CD4-positive, alpha-beta T cell (primary cell): ENCODE results near the gene SENP7. TPM values are rescaled to one million over a fixed set of nuclear protein-coding genes. Genes with fewer than 3 reads are reported as not detected.
A peak's percentile ranks its signal among the peaks of the same experiment; 100 is the strongest.

Experiments
- ATAC-seq: fragments of 200-7000 bp; cut with Tn5 transposase; one replicate; pipeline ENCODE4 v1.10.0; 2022; ENCODE audit warnings: mild to moderate bottlenecking; ENCODE audit not compliant: poor library complexity
- CTCF ChIA-PET: fragments of 350-600 bp; sonication (Branson Sonifier 250); formaldehyde crosslinking; loops from one replicate; lab custom pipeline; 2021; ENCODE audit warnings: antibody characterized with exemption, inconsistent platforms; lab: Charles Lee
- POLR2A ChIA-PET: fragments of 350-600 bp; sonication (Branson Sonifier 250); formaldehyde crosslinking; loops from one replicate; lab custom pipeline; 2021; ENCODE audit warnings: antibody characterized with exemption, inconsistent platforms; lab: Charles Lee
- DNase-seq, 14 experiments: peaks; one replicate each; pipeline ENCODE4 v3.0.0-alpha.2; 2013 to 2020; ENCODE audit warnings: mixed read lengths in 2 of 14
- H3K27ac ChIP-seq, 2 donors: one replicate each; pipeline versions ENCODE4 v1.5.1 to v1.7.0; 2013; ENCODE audit warnings: low read length in 2 of 2, low read depth in 1 of 2, mild to moderate bottlenecking in 1 of 2
- H3K27me3 ChIP-seq, 2 experiments: 1 replicate in 1 of 2; 2 replicates in 1 of 2; pipeline versions ENCODE4 v1.6.1 to v1.7.0; 2013; ENCODE audit warnings: low read length in 2 of 2, control low read depth in 1 of 2, mild to moderate bottlenecking in 1 of 2, moderate library complexity in 1 of 2; ENCODE audit not compliant: insufficient read depth in 2 of 2, control insufficient read depth in 1 of 2
- H3K36me3 ChIP-seq: one replicate; pipeline ENCODE4 v1.6.1; 2013; ENCODE audit warnings: low read length, control low read depth; ENCODE audit not compliant: insufficient read depth
- H3K4me1 ChIP-seq: one replicate; pipeline ENCODE4 v1.6.1; 2013; ENCODE audit warnings: low read length, control low read depth; ENCODE audit not compliant: insufficient read depth
- H3K4me3 ChIP-seq: one replicate; pipeline ENCODE4 v1.5.1; 2013; ENCODE audit warnings: mild to moderate bottlenecking, low read length, moderate library complexity
- H3K9me3 ChIP-seq, 2 experiments: 1 replicate in 1 of 2; 2 replicates in 1 of 2; pipeline versions ENCODE4 v1.6.1 to v1.7.0; 2013; ENCODE audit warnings: low read length in 2 of 2, mild to moderate bottlenecking in 2 of 2, control low read depth in 1 of 2, moderate library complexity in 1 of 2; ENCODE audit not compliant: control insufficient read depth in 1 of 2, insufficient read depth in 1 of 2
- H3K27ac Mint-ChIP-seq: one replicate; pipeline ENCODE4 v1.8.0; 2020; ENCODE audit warnings: mixed read lengths
- H3K27me3 Mint-ChIP-seq: one replicate; pipeline ENCODE4 v1.8.0; 2021; ENCODE audit warnings: mixed read lengths
- H3K36me3 Mint-ChIP-seq: one replicate; pipeline ENCODE4 v1.8.0; 2021; ENCODE audit warnings: low read depth, mixed read lengths
- H3K4me1 Mint-ChIP-seq: one replicate; pipeline ENCODE4 v1.8.0; 2021; ENCODE audit warnings: low read depth, mixed read lengths
- H3K4me3 Mint-ChIP-seq: one replicate; pipeline ENCODE4 v1.8.0; 2020; ENCODE audit warnings: mild to moderate bottlenecking, mixed read lengths
- H3K9me3 Mint-ChIP-seq: one replicate; pipeline ENCODE4 v1.8.0; 2020; ENCODE audit warnings: mixed read lengths
- intact Hi-C, 2 experiments: fragments of 100-400 bp; cut with DNase I in 1 of 2; cut with micrococcal nuclease in 1 of 2; formaldehyde crosslinking; loops; one replicate each; pipeline versions ENCODE4 v1.15.1 to v1.9.0; 2023 to 2025; cut with DNase I, micrococcal nuclease
- total RNA-seq, 174 experiments: library from RNA in 2 of 174; stranded (reverse) in 2 of 174; gene quantifications; one replicate each; pipeline ENCODE4 v1.2.3 and lab custom pipeline; 2021 to 2026
- TF ChIP-seq, protein P1 (sequence below): fragments of 200-600 bp; IDR thresholded peaks from one replicate; pipeline ENCODE4 v1.8.0; 2022; ENCODE audit warnings: antibody characterized with exemption, mild to moderate bottlenecking

The SENP7 gene
- total RNA-seq, 2 experiments from 2014 or later: 37.5 to 39.3 TPM

GRCh38 chr3:101375586-101375985 is 137.4 kb downstream of the SENP7 start:
- Histone ChIP-seq H3K27me3 (no peaks in the 10 kb centered on the region), H3K27ac (no peak overlapping the region), H3K9me3 (no peaks in the 10 kb centered on the region), H3K4me3 (no peak overlapping the region), H3K36me3 (peaks cover 10% of the 10 kb centered on the region), H3K4me1 (peaks cover 3% of the 10 kb centered on the region)
- DNase-seq: no peak
- H3K27me3 Mint-ChIP-seq: no peaks in the 10 kb centered on the region
- intact Hi-C loops: loop anchor here in 1 of 2 experiments (10.0 kb wide), 1 partner anchor 631 kb away; no protein-coding TSS in a partner anchor
- H3K4me1 Mint-ChIP-seq: peaks cover 70% of the 10 kb centered on the region
- H3K27ac Mint-ChIP-seq: peak overlapping the region; percentile 47
- TF ChIP-seq, protein P1, sequence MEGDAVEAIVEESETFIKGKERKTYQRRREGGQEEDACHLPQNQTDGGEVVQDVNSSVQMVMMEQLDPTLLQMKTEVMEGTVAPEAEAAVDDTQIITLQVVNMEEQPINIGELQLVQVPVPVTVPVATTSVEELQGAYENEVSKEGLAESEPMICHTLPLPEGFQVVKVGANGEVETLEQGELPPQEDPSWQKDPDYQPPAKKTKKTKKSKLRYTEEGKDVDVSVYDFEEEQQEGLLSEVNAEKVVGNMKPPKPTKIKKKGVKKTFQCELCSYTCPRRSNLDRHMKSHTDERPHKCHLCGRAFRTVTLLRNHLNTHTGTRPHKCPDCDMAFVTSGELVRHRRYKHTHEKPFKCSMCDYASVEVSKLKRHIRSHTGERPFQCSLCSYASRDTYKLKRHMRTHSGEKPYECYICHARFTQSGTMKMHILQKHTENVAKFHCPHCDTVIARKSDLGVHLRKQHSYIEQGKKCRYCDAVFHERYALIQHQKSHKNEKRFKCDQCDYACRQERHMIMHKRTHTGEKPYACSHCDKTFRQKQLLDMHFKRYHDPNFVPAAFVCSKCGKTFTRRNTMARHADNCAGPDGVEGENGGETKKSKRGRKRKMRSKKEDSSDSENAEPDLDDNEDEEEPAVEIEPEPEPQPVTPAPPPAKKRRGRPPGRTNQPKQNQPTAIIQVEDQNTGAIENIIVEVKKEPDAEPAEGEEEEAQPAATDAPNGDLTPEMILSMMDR: no peak
- ChIA-PET CTCF (interaction anchor here (0.6 kb wide), 1 partner anchor 10 kb away, joined by 5 read pairs; no protein-coding TSS in a partner anchor), POLR2A (no interaction called here)
- no peak for ATAC-seq
- no peaks in the 10 kb centered on the region for H3K9me3 Mint-ChIP-seq
- no peak overlapping the region for H3K4me3 Mint-ChIP-seq
- H3K36me3 Mint-ChIP-seq: peaks cover 31% of the 10 kb centered on the region

DNA sequence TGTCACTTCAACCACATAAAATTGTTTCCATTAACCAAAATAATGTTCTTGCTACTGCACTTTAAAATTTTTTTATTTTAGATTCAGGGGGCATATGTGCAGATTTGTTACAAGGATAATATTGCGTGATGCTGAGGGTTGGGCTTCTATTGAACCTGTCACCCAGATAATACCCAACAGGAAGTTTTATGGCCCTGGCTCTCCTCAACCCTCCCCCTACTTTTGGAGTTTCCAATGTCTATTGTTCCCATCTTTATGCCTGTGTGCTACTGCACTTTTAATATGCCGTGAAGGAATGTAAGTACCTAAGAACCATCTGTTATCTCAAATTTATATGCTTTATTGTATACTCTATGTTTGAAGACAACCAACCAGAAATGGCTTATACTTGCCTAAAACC is 150.6 kb downstream of the SENP7 start:
- ATAC-seq: no peak
- ChIA-PET CTCF (no interaction called here), POLR2A (interaction anchor here (0.9 kb wide), 1 partner anchor 15 kb away, joined by 3 read pairs; no protein-coding TSS in a partner anchor)
- intact Hi-C loops: no loop called here
- no peak overlapping the region for H3K27ac ChIP-seq
- no peaks in the 10 kb centered on the region for H3K4me1 Mint-ChIP-seq
- no peak overlapping the region for H3K4me3 ChIP-seq
- no peak overlapping the region for H3K27ac Mint-ChIP-seq
- peaks cover 66% of the 10 kb centered on the region for H3K36me3 ChIP-seq
- no peaks in the 10 kb centered on the region for H3K27me3 Mint-ChIP-seq
- TF ChIP-seq, protein P1: no peak
- no peaks in the 10 kb centered on the region for H3K27me3 ChIP-seq
- no peaks in the 10 kb centered on the region for H3K9me3 Mint-ChIP-seq
- no peaks in the 10 kb centered on the region for H3K9me3 ChIP-seq
- H3K4me3 Mint-ChIP-seq: no peak overlapping the region
- DNase-seq: no peak
- no peaks in the 10 kb centered on the region for H3K4me1 ChIP-seq
- H3K36me3 Mint-ChIP-seq: peaks cover 85% of the 10 kb centered on the region

GRCh38 chr3:101351829-101352228 is 161.2 kb downstream of the SENP7 start:
- TF ChIP-seq, protein P1: no peak
- Histone ChIP-seq H3K4me3 (no peak overlapping the region), H3K36me3 (peaks cover 13% of the 10 kb centered on the region), H3K27me3 (no peaks in the 10 kb centered on the region), H3K4me1 (no peaks in the 10 kb centered on the region), H3K9me3 (no peaks in the 10 kb centered on the region), H3K27ac (no peak overlapping the region)
- intact Hi-C loops: no loop called here
- ChIA-PET CTCF (no interaction called here), POLR2A (no interaction called here)
- DNase-seq (peak in 2 of 14 experiments; percentile 2 to 3), ATAC-seq (no peak)
- no peak overlapping the region for H3K27ac Mint-ChIP-seq
- peaks cover 51% of the 10 kb centered on the region for H3K36me3 Mint-ChIP-seq
- no peak overlapping the region for H3K4me3 Mint-ChIP-seq
- no peaks in the 10 kb centered on the region for H3K27me3 Mint-ChIP-seq
- H3K4me1 Mint-ChIP-seq: no peaks in the 10 kb centered on the region
- H3K9me3 Mint-ChIP-seq: no peaks in the 10 kb centered on the region
